ENCODE data around the gene CEBPZOS.
A peak's percentile ranks its signal among the peaks of the same experiment; 100 is the strongest.

The CEBPZOS gene

DNA sequence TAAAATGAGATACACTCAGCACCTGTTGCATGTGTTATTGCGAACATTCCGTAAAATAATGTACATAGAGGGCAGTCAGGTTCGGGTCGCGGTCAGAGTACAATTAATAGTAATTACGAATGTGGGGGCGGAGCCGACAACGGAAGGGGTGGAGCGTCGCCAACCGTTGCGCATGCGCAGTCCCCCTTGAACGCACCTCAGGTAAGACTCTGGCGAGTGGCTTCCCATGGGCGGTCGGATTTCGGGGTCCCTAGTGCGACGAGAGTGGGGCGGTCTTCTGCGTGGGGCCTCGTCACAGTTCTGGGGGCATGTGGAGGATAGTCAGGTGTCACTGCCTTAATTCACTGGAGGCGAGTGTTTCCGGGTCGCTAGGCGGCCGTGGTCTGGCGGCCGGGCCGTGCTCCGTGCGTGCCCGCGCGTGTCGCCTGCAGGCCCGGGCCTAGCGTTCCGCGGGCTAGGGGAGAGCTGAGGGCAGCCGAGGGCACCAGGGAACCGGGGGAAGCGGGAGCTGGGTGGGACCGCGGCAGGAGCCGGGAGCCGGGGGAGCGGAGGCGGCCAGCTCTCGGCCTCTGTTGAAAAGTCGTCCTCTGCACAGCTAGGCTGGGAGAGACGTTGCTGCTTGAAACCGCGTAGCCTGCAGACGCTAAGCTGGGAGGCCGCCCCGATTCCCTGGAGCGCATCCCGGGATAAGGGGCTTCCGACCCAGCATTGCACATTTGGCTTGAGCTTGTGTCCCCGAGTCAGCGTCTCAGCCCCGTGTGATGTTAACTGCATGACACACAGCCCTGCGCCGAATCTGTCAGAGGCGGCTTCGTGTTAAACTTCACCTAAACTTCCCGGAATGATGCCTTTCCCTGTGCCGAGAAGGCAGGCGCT is at the start of gene CEBPZOS:
Gene CEBPZOS, plus strand, starts transcription at position 177 of the 876 bp plus-strand sequence. CDS start 3,209 bp downstream, outside the sequence.
- Histone ChIP-seq H3K9ac (ENCODE audit: low read length) (peak within 1 kb of the TSS; percentile 80), H3K9me3 (ENCODE audit: control insufficient read depth, low read length) (no peaks in the 10 kb centered on the region), H3K4me1 (ENCODE audit: control insufficient read depth, insufficient read depth, low read length) (peaks cover 10% of the 10 kb centered on the region), H3K36me3 (ENCODE audit: control insufficient read depth, insufficient read depth, low read length) (no peaks in the 10 kb centered on the region), H3K27me3 (ENCODE audit: control insufficient read depth, insufficient read depth, low read length) (no peaks in the 10 kb centered on the region), H3K4me3 (ENCODE audit: low read length) (peak within 1 kb of the TSS; percentile 98)

DNA sequence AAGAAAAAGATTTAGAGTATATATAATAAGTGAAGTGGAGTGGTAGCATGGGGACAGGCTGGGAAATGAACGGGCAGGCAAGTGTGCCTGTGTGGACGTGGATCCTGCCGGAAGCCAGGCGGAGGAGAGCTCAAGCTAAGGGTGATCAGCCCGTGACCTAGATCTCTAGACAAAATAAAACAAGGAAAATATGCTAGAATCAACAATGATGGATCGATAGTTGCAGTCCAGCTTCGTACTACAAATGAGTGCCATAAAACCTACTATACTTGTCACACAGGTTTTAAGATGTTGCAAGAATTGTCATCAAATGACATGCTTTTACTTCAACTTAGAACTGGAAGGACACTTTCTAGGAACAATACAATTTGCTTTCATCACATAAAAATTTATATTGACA is 48.0 kb upstream of the CEBPZOS start:
- Histone ChIP-seq H3K27me3 (ENCODE audit: control insufficient read depth, insufficient read depth, low read length) (no peaks in the 10 kb centered on the region), H3K9me3 (ENCODE audit: control insufficient read depth, low read length) (no peaks in the 10 kb centered on the region), H3K4me1 (ENCODE audit: control insufficient read depth, insufficient read depth, low read length) (no peaks in the 10 kb centered on the region), H3K36me3 (ENCODE audit: control insufficient read depth, insufficient read depth, low read length) (peaks cover 12% of the 10 kb centered on the region), H3K4me3 (ENCODE audit: low read length) (no peak overlapping the region), H3K9ac (ENCODE audit: low read length) (no peak overlapping the region)

DNA sequence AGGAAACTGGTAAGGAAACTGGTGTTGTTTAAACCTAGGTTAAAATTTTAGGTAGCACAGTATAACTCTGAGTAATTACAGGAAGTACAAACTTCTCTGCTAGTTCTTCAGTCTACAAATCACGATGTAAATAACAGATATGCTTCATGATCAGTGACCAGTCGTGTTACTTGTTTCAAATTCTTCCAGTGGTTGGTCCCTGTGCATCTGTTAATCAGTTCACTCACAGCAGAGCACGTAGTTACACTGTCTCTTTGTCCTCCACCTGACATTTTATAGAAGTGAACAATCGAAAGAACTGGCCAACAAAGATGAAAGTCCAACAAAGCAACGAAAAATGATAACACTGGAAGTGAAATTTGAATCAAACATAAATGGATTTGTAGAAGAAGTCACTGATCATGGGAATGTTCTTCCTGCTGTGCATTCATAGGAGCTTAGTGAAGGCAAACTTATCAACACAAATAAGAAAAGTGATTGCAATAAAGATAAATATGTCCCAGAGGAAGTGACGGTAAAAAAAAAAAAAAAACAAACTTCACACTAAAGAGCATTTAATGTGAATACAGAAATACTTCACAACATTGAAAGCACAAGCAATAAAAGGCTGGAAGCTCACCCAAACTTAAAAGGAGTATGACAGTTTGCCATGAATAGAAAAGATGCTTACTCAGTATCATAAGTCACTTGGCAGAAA is 46.5 kb upstream of the CEBPZOS start:
- Histone ChIP-seq H3K36me3 (ENCODE audit: control insufficient read depth, insufficient read depth, low read length) (peaks cover 16% of the 10 kb centered on the region), H3K9ac (ENCODE audit: low read length) (no peak overlapping the region), H3K27me3 (ENCODE audit: control insufficient read depth, insufficient read depth, low read length) (no peaks in the 10 kb centered on the region), H3K4me3 (ENCODE audit: low read length) (no peak overlapping the region), H3K4me1 (ENCODE audit: control insufficient read depth, insufficient read depth, low read length) (no peaks in the 10 kb centered on the region), H3K9me3 (ENCODE audit: control insufficient read depth, low read length) (no peaks in the 10 kb centered on the region)

DNA sequence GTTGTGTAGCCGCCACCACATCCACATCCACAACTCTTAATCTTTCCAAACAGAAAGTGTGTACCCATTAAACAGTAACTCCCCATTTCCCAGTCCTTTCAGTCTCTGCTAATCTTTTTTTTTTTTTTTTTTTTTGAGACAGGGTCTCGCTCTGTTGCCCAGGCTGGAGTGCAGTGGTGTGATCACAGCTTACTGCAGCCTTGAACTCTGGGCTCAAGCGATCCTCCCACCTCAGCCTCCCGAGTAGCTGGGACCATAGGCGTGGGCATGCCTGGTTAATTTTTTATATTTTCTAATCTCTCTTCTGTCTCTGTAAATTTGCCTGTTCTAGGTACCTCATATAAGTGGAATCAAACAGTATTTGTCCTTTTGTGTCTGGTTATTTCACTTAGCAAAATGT is 43.1 kb upstream of the CEBPZOS start:
- H3K4me3 ChIP-seq (ENCODE audit: low read length) = no peak overlapping the region
- H3K4me1 ChIP-seq (ENCODE audit: control insufficient read depth, insufficient read depth, low read length) = peaks cover 13% of the 10 kb centered on the region

DNA sequence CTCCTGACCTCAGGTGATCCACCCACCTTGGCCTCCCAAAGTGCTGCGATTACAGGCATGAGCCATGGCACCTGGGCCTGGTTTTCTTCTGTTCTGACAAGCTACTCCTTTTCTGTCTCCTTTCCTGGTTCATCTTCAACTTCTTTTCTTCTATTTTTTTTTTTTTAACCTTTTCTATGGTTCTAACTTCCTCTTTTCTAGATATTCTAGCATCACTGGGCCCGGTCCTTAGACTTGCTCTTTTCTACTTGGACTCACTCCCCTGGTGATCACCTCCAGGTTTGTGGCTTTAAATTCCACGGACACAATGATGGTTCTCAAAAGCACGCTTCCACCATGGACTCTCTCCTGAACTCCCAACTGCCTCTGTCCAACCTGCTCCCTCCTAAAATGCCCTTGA is 41.5 kb upstream of the CEBPZOS start:
- H3K4me3 ChIP-seq (ENCODE audit: low read length) = no peak overlapping the region
- no peak overlapping the region for H3K9ac ChIP-seq (ENCODE audit: low read length)
- peaks cover 13% of the 10 kb centered on the region for H3K4me1 ChIP-seq (ENCODE audit: control insufficient read depth, insufficient read depth, low read length)
- no peaks in the 10 kb centered on the region for H3K27me3 ChIP-seq (ENCODE audit: control insufficient read depth, insufficient read depth, low read length)
- no peaks in the 10 kb centered on the region for H3K9me3 ChIP-seq (ENCODE audit: control insufficient read depth, low read length)
- peaks cover 5% of the 10 kb centered on the region for H3K36me3 ChIP-seq (ENCODE audit: control insufficient read depth, insufficient read depth, low read length)

More for the DNA sequence above, 43.1 kb upstream of the CEBPZOS start:
- Histone ChIP-seq H3K9me3 (ENCODE audit: control insufficient read depth, low read length) (no peaks in the 10 kb centered on the region), H3K27me3 (ENCODE audit: control insufficient read depth, insufficient read depth, low read length) (no peaks in the 10 kb centered on the region), H3K9ac (ENCODE audit: low read length) (no peak overlapping the region), H3K36me3 (ENCODE audit: control insufficient read depth, insufficient read depth, low read length) (peaks cover 5% of the 10 kb centered on the region)

DNA sequence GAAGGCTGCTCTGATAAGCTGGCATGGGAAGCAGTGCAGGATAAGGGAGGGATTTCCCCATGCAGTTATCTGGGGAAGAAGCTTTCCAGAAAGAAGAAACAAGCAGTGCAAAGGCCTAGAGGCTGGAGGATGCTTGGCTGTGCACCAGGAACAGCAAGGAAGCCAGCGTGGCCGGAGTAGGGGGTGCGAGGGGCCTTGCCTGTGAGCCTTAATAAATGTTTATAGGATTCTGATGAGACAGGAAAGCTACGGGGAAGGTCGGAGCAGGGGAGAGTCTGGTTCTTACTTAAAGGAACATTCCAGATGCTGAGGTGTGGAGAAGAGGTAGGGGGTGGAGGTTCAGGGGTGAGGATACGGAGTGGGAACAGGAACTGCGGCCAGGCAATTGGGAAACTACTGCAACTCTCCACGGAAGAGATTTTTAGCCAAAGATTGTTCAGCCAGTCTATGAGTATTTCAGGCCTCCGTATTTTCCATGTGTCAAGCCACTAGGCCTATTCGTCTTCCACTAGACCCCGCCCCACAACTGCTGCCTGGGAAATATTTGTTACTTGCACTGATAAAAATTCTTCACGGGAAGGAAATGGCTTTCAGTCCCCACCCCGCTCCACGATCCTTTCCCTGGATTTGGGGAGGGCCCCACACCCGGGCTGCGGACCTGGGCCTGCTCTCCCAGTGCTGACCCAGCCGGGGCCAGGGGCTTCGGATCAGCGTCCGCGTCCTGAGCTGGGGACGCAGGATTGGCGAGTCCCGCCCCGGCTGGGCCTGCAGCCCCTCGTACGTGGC is 40.0 kb upstream of the CEBPZOS start:
- peaks cover 13% of the 10 kb centered on the region for H3K4me1 ChIP-seq (ENCODE audit: control insufficient read depth, insufficient read depth, low read length)
- H3K9me3 ChIP-seq (ENCODE audit: control insufficient read depth, low read length) = no peaks in the 10 kb centered on the region
- no peaks in the 10 kb centered on the region for H3K27me3 ChIP-seq (ENCODE audit: control insufficient read depth, insufficient read depth, low read length)
- H3K4me3 ChIP-seq (ENCODE audit: low read length) = peak overlapping the region; percentile 88
- H3K36me3 ChIP-seq (ENCODE audit: control insufficient read depth, insufficient read depth, low read length) = peaks cover 5% of the 10 kb centered on the region
- H3K9ac ChIP-seq (ENCODE audit: low read length) = peak overlapping the region; percentile 85

DNA sequence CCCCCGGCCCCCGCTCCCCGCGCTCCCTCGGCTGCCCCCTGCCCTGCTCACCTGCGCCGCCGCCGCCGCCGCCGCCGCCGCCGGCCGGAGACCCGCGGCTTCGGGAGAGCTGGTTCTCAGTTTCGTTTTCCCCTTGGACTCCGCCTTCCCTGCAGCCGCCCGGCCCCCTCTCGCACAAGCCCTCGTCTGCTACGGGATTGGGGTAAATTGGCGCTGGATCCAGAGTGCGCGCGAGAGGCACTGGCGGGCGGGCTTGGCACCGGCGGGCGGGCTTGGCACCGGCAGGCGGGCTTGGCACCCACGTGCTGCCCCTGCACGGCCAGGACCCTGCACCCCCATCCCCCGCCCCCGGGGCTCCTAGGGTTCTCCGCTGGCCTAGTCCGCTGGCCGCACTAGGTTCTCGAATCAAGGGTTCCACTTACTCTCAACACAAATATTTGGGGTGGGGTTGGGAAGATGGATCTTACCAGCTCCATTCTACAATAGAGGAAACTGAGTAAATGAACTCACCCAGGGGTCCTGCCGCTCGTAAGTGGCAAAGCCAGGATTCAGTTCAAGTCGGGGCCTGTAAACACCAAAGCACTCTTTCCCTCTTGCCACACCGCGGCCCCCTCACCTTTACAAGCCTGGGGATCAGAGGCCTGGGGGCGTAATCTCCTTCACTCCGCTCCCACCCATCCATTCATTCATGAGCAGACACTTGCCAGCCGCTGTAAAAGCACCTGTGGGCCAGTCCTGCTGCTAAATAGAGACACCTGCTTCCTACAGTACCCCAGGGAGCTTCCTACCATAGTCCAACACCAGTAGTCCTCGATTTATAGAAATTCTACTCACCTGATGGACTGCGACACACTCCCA is 39.2 kb upstream of the CEBPZOS start, which contains the start of gene EIF2AK2:
Gene EIF2AK2, minus strand, starts transcription at position 124 of the 858 bp plus-strand sequence. CDS start 9,174 bp downstream, outside the sequence.
- Histone ChIP-seq H3K9ac (ENCODE audit: low read length) (peak within 1 kb of the TSS; percentile 85), H3K4me3 (ENCODE audit: low read length) (peak within 1 kb of the TSS; percentile 88), H3K4me1 (ENCODE audit: control insufficient read depth, insufficient read depth, low read length) (peaks cover 13% of the 10 kb centered on the region), H3K9me3 (ENCODE audit: control insufficient read depth, low read length) (no peaks in the 10 kb centered on the region), H3K36me3 (ENCODE audit: control insufficient read depth, insufficient read depth, low read length) (peaks cover 5% of the 10 kb centered on the region), H3K27me3 (ENCODE audit: control insufficient read depth, insufficient read depth, low read length) (no peaks in the 10 kb centered on the region)

DNA sequence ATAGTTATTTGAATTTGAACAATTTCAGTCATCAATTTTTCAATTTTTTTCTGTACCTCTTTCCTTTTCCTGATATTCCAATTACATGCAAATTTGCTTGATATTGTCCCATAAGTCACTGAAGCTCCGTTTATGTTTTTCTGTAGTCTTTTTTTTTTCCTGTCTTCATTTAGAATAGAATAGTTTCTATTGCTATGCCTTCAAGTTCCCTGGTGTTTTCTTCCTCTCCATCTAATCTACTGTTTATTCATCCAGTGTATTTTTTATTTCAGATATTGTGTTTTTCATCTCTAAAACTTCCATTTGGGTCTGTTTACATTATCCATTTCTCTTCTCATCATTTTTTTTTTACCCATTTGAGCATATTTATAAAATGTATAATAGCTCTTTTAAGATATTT is 31.5 kb upstream of the CEBPZOS start:
- Histone ChIP-seq H3K9me3 (ENCODE audit: control insufficient read depth, low read length) (no peaks in the 10 kb centered on the region), H3K27me3 (ENCODE audit: control insufficient read depth, insufficient read depth, low read length) (no peaks in the 10 kb centered on the region), H3K4me1 (ENCODE audit: control insufficient read depth, insufficient read depth, low read length) (peaks cover 5% of the 10 kb centered on the region), H3K9ac (ENCODE audit: low read length) (no peak overlapping the region), H3K36me3 (ENCODE audit: control insufficient read depth, insufficient read depth, low read length) (no peaks in the 10 kb centered on the region), H3K4me3 (ENCODE audit: low read length) (no peak overlapping the region)

DNA sequence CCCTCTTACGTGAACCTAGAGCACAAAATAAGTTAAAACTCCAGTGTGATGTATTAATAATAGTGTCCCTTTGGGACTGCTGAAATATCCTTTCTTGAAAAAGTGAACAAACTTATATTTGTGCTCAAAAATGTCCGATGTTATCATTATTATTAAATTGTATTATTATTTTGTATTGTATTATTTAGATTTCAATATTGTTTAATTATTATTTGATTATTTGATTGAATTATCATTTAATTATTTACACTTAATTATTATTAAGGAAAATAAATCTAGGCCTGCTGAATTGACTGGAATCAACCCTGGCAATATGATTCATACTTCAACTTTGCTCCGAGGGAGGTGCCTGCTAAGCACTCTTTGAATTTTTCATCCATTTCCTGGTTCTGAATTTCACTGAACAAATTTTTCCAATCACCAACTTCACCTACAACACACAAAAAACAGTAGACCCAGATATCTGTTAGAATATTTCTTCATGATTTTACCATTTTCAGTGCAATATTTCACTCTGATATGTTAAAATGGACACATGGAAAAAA is 28.6 kb upstream of the CEBPZOS start:
- Histone ChIP-seq H3K4me3 (ENCODE audit: low read length) (no peak overlapping the region), H3K9ac (ENCODE audit: low read length) (peak overlapping the region; percentile 58), H3K9me3 (ENCODE audit: control insufficient read depth, low read length) (no peaks in the 10 kb centered on the region), H3K36me3 (ENCODE audit: control insufficient read depth, insufficient read depth, low read length) (no peaks in the 10 kb centered on the region), H3K4me1 (ENCODE audit: control insufficient read depth, insufficient read depth, low read length) (peaks cover 5% of the 10 kb centered on the region), H3K27me3 (ENCODE audit: control insufficient read depth, insufficient read depth, low read length) (no peaks in the 10 kb centered on the region)

DNA sequence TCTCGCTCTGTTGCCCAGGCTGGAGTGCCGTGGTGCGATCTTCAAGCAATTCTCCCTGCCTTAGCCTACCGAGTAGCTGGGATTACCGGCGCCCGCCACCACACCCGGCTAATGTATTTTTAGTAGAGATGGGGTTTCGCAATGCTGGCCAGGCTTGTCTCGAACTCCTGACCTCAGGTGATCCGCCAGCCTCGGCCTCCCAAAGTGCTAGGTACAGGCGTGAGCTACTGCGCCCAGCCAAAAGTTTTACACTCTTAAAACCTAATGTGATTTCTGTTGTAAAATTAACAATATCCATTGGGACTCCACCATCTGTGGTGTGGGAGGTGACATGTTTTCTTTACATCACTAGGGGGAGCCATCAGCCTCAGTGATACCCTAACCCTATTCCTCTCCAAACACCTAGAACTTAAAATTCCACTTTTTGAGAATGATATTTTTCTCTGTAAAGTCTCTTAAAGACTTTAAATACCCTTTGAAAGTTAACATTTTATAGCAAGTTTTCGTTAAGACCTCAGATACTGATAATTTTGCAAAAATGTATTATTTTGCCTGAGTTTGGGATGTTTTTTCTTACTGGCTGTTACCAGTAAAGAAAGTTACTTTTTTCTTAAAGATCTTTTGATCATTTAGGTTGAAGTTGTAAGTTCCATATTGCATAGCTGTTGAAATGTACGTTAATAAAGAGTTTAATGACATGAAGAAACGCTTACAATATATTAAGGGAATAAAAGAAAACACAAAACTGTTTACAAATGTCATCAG is 27.9 kb upstream of the CEBPZOS start:
- Histone ChIP-seq H3K4me1 (ENCODE audit: control insufficient read depth, insufficient read depth, low read length) (peaks cover 5% of the 10 kb centered on the region), H3K9ac (ENCODE audit: low read length) (peak overlapping the region; percentile 58), H3K4me3 (ENCODE audit: low read length) (no peak overlapping the region), H3K36me3 (ENCODE audit: control insufficient read depth, insufficient read depth, low read length) (no peaks in the 10 kb centered on the region), H3K27me3 (ENCODE audit: control insufficient read depth, insufficient read depth, low read length) (no peaks in the 10 kb centered on the region), H3K9me3 (ENCODE audit: control insufficient read depth, low read length) (no peaks in the 10 kb centered on the region)

Measured in mucosa of stomach (tissue), 1 donor.